NB4 (cell line): ENCODE results near the gene CHRM3.

Experiments
- CTCF ChIP-seq: IDR thresholded peaks from one replicate; pipeline ENCODE4 v1.5.1; 2012; ENCODE audit warnings: low read depth, low read length
- MYC ChIP-seq: IDR thresholded peaks from 2 replicates; pipeline ENCODE4 v1.6.1; 2011; ENCODE audit warnings: low read depth, low read length
- POLR2A ChIP-seq: IDR thresholded peaks from 2 replicates; pipeline ENCODE4 v1.6.1; 2011; ENCODE audit warnings: mild to moderate bottlenecking; ENCODE audit not compliant: insufficient read length; ENCODE audit errors: extremely low read depth

DNA sequence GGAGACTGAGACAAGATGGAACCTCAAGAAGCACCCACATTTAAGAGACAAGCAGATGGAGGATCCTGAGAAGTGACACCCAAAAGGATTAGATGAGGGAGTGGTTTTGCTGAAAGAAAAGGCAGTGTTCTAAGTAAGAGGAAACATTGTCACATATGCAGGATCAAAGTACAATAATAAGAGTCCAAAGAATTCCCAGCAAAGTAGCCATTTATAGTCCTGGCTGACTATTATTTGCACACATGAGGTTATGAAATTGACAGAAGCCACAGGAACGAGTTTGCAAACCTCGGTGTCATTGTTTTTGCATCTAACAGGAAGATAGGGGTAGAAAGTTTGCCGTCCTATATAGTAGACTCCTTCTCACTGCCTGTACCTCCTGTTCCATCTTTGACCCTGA is 41.3 kb downstream of the CHRM3 start:
- no peak for TF ChIP-seq CTCF
- no peak for TF ChIP-seq POLR2A
- TF ChIP-seq MYC, result no peak
